ENCODE data around the gene MORN1. TPM values are rescaled to one million over a fixed set of nuclear protein-coding genes. Genes with fewer than 3 reads are reported as not detected.

Gene MORN1
- polyA plus RNA-seq, 1 donor from 2014 or later = 10.9 TPM

DNA sequence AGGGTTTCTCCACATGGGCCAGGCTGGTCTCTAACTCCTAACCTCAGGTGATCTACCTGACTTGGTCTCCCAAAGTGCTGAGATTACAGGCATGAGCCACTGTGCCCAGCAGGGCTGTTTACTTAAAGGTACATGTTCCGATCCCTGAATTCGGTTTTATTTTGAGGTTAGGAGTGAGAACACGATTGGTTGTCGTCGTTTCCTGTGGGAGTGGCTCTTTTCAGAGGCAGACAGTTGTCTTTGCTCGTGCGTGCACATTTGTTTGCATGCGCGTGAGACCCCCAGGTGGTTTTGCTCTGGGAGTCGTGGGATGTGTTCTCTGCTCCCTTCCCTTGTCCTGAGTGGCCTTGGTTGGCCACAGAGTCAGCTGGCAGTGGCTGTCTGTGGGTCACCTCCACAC, 103.0 kb downstream of the MORN1 start:
- TF ChIP-seq, protein P1, sequence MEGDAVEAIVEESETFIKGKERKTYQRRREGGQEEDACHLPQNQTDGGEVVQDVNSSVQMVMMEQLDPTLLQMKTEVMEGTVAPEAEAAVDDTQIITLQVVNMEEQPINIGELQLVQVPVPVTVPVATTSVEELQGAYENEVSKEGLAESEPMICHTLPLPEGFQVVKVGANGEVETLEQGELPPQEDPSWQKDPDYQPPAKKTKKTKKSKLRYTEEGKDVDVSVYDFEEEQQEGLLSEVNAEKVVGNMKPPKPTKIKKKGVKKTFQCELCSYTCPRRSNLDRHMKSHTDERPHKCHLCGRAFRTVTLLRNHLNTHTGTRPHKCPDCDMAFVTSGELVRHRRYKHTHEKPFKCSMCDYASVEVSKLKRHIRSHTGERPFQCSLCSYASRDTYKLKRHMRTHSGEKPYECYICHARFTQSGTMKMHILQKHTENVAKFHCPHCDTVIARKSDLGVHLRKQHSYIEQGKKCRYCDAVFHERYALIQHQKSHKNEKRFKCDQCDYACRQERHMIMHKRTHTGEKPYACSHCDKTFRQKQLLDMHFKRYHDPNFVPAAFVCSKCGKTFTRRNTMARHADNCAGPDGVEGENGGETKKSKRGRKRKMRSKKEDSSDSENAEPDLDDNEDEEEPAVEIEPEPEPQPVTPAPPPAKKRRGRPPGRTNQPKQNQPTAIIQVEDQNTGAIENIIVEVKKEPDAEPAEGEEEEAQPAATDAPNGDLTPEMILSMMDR (IDR thresholded peaks at IDR 0.05; ENCODE audit: poor library complexity, severe bottlenecking) = no peak
- TF ChIP-seq EP300 (conservative IDR thresholded peaks at IDR 0.05; ENCODE audit: poor library complexity, severe bottlenecking) = no peak
- TF ChIP-seq EZH2 (IDR thresholded peaks at IDR 0.05; ENCODE audit: borderline replicate concordance, insufficient read depth, low read length, poor library complexity, severe bottlenecking) = no peak
- TF ChIP-seq RAD21 (conservative IDR thresholded peaks at IDR 0.05) = no peak
- no peak for TF ChIP-seq SMC3 (conservative IDR thresholded peaks at IDR 0.05; ENCODE audit: poor library complexity)
- TF ChIP-seq, protein P2, sequence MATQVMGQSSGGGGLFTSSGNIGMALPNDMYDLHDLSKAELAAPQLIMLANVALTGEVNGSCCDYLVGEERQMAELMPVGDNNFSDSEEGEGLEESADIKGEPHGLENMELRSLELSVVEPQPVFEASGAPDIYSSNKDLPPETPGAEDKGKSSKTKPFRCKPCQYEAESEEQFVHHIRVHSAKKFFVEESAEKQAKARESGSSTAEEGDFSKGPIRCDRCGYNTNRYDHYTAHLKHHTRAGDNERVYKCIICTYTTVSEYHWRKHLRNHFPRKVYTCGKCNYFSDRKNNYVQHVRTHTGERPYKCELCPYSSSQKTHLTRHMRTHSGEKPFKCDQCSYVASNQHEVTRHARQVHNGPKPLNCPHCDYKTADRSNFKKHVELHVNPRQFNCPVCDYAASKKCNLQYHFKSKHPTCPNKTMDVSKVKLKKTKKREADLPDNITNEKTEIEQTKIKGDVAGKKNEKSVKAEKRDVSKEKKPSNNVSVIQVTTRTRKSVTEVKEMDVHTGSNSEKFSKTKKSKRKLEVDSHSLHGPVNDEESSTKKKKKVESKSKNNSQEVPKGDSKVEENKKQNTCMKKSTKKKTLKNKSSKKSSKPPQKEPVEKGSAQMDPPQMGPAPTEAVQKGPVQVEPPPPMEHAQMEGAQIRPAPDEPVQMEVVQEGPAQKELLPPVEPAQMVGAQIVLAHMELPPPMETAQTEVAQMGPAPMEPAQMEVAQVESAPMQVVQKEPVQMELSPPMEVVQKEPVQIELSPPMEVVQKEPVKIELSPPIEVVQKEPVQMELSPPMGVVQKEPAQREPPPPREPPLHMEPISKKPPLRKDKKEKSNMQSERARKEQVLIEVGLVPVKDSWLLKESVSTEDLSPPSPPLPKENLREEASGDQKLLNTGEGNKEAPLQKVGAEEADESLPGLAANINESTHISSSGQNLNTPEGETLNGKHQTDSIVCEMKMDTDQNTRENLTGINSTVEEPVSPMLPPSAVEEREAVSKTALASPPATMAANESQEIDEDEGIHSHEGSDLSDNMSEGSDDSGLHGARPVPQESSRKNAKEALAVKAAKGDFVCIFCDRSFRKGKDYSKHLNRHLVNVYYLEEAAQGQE (IDR thresholded peaks at IDR 0.05; ENCODE audit: borderline replicate concordance) = no peak
- no peak for TF ChIP-seq MXI1 (conservative IDR thresholded peaks at IDR 0.05; ENCODE audit: poor library complexity, severe bottlenecking)
- no peak for TF ChIP-seq TAF1 (IDR thresholded peaks at IDR 0.05; ENCODE audit: low read depth)
- no peak for TF ChIP-seq POLR2AphosphoS5 (IDR thresholded peaks at IDR 0.05)
- no peaks in the 10 kb centered on the region for H3K9me2 ChIP-seq (ENCODE audit: insufficient read depth, low read length)
- no peak overlapping the region for H3K4me3 ChIP-seq (ENCODE audit: low read length)
- H4K20me1 ChIP-seq (ENCODE audit: insufficient read depth) = no peaks in the 10 kb centered on the region
- H3K79me2 ChIP-seq (replicated peaks; ENCODE audit: insufficient read depth, low read length) = peaks cover 67% of the 10 kb centered on the region
- H3K27me3 ChIP-seq (ENCODE audit: insufficient read depth, low read depth, low read length) = no peaks in the 10 kb centered on the region
- no peaks in the 10 kb centered on the region for H3F3A ChIP-seq (ENCODE audit: insufficient read depth, low read length, poor library complexity, severe bottlenecking)
- no peak overlapping the region for H3K4me2 ChIP-seq (ENCODE audit: low read length)
- no peak overlapping the region for H3K27ac ChIP-seq (ENCODE audit: low read length)
- H3K9me3 ChIP-seq (ENCODE audit: low read length) = no peaks in the 10 kb centered on the region
- no peaks in the 10 kb centered on the region for H3K36me3 ChIP-seq (ENCODE audit: insufficient read depth, low read length)
- no peak overlapping the region for H2AFZ ChIP-seq (ENCODE audit: low read depth, low read length)
- H3K9ac ChIP-seq (ENCODE audit: low read length) = no peak overlapping the region

DNA sequence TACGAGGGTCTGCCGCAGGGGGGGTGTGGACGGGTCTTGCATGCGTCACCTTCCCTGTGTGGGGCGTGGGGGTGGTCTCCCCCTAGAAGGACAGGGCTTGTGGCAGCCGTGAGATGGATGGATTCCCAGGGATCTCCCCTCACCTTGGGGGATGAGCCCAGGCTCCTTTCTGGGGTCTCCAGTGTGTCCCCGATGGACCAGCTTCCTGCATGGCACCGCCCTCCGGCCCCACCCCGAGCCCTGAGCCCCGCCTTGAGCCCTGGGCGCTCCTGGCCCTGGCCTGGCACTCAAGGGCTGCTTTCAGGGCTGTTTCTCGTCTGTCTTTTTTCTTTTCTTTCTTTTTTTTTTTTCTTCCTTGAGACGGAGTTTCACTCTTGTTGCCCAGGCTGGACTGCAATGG, 103.7 kb downstream of the MORN1 start:
- H2AFZ ChIP-seq (ENCODE audit: low read depth, low read length) = no peak overlapping the region
- H3K36me3 ChIP-seq (ENCODE audit: insufficient read depth, low read length) = no peaks in the 10 kb centered on the region
- H3K27ac ChIP-seq (ENCODE audit: low read length) = no peak overlapping the region
- no peaks in the 10 kb centered on the region for H3K9me2 ChIP-seq (ENCODE audit: insufficient read depth, low read length)
- H4K20me1 ChIP-seq (ENCODE audit: insufficient read depth) = no peaks in the 10 kb centered on the region
- no peak overlapping the region for H3K4me2 ChIP-seq (ENCODE audit: low read length)
- TF ChIP-seq MXI1 (conservative IDR thresholded peaks at IDR 0.05; ENCODE audit: poor library complexity, severe bottlenecking) (no peak), SMC3 (conservative IDR thresholded peaks at IDR 0.05; ENCODE audit: poor library complexity) (no peak)
- TF ChIP-seq, protein P2 (IDR thresholded peaks at IDR 0.05; ENCODE audit: borderline replicate concordance) = no peak
- peaks cover 66% of the 10 kb centered on the region for H3K79me2 ChIP-seq (replicated peaks; ENCODE audit: insufficient read depth, low read length)
- H3K9me3 ChIP-seq (ENCODE audit: low read length) = no peaks in the 10 kb centered on the region
- no peaks in the 10 kb centered on the region for H3K27me3 ChIP-seq (ENCODE audit: insufficient read depth, low read depth, low read length)
- H3K4me3 ChIP-seq (ENCODE audit: low read length) = no peak overlapping the region
- no peak overlapping the region for H3K9ac ChIP-seq (ENCODE audit: low read length)
- no peaks in the 10 kb centered on the region for H3F3A ChIP-seq (ENCODE audit: insufficient read depth, low read length, poor library complexity, severe bottlenecking)

Data from neural cell (in vitro differentiated cells).